Stimulated activated CD4-positive, alpha-beta T cell treated with anti-CD3 and anti-CD28 coated beads, Interleukin-15, amount 100 ng/mL, for 1 hour (primary cell): Measurements from ENCODE around the gene APOBR.
"Not testable (repeated sequence)": the region's sequence is repeated elsewhere in the genome, so short reads cannot be mapped to it uniquely, and the experiment has no call there.

ENCODE experiments used
- DNase-seq, 2 donors: peaks; one replicate each; pipeline ENCODE4 v3.0.0-alpha.2; 2020; ENCODE audit warnings: low read depth in 1 of 2, low spot score in 1 of 2

APOBR gene

DNA sequence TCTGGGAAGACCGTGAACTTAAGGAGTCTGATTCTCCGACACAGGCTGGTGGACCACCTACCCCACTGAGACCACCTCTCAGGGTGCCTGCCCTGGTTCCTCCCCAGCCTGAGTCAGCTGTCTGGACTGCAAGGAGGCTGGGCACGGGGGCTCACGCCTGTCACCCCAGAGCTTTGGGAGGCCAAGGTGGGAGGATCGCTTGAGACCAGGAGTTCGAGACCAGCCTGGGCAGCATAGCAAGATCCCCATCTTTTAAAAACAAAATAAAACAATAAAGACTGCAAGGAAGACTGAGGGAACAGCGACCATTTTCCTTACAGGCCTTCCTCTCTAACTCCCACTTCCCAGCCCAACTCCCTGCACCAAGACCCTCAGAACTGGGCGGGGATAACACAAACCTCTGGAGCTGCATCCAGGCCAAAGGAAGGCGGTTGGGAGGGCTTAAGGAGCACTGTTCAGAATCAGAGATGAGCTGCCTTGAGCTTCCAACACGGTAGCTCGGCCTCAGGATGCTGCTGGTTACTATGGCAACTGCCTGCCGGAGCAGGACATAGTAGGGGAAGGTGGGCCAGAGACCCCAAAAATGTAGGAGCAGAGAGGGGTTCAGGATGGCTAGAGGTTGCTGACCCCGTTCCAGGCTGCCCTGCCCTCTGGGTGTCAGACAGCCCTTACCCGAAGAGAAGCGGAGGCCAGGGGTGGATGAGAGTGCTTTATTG lies 4.4 kb downstream of the APOBR start:
- no peak for DNase-seq

DNA sequence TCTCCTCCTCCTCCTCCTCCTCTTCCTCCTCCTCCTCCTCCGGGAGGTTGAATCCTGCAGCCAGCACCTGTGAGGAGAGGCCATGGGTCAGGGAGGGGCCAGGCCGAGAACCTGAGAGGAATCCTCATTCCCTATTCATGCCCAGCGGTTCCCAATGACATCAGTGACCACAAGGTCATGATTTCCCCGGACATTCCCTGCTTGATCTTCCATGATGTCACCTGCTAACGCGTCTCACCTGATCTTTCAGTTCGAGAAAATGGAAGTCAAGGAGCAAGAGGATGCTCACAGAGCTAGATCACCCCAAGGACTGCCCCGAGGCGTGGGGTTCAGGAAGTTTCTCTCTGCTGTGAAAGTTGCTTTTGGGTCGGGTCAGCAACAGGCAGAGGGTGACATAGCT lies 5.4 kb downstream of the APOBR start:
- no peak for DNase-seq

DNA sequence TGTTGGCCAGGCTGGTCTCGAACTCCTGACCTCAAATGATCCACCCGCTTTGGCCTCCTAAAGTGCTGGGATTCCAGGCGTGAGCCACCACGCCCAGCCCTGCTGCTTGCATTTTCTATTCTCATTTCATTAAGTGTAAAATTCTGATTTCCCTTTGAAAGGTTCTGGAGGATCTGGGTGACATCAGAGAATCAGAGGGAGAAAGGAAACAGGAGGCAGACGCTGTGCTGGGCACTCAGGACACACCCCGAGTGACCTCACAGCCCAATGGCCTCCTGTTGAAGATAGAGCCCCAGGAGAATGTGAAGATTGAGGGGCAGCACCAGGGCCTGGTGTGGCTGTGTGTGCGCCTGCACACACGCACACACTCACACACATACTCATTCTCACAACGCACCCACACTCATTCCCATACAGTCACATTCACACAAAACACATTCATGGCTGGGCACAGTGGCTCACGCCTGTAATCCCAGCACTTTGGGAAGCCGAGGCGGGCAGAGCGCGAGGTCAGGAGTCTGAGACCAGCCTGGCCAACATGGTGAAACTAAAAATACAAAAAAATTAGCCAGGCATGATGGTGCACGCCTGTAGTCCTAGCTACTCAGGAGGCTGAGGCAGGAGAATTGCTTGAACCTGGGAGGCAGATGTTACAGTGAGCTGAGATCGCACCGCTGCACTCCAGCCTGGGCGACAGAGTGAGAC lies 6.2 kb downstream of the APOBR start:
- not testable (repeated sequence) for DNase-seq

DNA sequence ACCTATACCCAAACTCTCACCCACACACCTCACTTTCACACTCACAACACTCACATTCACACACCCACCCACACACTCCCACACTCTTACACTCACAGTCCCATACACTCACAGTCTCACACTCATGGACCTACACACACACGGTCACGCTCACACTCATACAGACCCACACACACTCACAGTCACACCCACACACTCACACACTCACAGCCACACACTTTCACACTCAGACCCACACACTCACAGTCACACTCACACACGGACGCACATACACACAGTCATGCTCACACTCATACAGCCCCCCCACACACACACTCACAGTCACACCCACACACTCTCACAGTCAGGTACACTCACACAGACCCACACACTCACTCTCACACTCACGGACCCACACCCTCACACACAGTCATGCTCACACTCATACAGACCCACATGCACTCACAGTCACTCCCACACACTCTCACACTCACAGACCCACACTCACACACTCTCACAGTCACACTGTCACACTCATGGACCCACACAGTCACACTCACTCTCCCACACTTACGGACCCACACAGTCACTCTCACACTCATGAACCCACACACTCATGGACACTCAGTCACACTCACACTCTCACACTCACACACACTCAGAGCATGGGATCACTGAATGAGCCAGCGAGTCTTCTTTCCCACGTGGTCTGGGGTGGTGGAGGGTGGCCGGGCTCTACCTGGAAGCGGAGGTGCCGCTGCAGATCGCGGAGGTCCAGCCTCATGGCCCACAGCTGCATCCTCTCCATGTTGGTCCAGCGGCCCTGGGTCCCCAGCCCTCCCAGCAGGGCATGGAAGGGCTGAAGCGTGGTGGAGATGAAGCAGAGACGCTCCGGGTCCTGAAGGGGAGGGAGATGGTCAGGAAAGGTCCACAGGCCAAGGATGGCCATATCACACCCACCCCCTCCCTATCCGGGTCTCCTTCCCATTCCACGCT lies 7.1 kb downstream of the APOBR start:
- no peak for DNase-seq

DNA sequence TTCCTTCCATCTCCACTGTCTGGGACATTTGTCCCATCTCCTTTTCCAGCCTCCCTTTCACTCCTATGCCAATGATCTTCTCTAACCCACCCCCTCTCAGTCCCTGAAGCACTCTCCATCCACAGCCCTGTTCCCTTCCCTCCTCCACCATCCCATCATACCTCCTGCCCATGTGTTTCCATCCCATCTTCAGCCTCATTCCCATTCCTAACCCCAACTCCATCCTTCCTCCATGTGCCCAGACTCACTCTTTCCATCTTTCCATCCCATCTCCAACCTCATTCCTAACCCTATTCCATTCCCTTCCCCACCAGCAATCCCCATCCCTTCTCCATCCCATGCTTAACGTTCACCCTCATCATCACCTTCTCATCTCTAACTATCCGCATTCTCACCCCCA lies 7.8 kb downstream of the APOBR start:
- no peak for DNase-seq

DNA sequence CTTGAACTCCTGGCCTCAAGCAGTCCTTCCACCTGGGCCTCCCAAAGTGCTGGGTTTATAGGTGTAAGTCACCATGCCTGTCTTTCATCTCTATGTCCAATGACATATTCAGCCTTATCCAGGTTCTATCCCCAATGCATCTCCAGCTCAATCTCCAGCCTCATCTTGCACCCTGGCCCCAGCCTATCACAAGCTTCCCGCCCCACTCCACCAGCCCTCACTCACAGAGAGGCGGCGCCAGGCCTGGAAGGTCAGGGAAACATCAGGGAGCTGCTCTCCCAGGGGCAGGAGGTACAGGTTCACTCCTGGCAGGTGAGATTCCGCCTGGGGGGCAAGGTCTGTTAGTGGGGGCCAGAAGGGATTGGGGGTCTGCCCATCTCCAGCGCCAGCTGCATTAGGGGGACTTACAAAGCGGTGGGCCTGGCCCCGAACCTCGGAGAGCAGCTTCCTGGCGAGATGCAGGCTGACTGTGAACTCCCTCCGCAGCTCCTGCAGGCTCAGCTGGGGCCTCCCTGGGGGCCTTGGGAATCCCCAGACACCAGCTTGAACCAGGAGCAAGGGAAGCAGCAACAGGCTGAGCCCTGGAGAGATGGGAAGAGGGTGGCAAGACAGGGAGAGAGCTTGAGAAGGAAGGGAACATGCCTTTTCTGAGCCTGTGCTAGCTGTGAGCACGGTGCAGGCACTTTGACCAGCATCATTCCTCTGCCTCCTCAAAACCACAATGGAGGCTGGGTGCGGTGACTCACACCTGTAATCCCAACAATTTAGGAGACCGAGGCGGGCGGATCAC lies 9.2 kb downstream of the APOBR start:
- no peak for DNase-seq

DNA sequence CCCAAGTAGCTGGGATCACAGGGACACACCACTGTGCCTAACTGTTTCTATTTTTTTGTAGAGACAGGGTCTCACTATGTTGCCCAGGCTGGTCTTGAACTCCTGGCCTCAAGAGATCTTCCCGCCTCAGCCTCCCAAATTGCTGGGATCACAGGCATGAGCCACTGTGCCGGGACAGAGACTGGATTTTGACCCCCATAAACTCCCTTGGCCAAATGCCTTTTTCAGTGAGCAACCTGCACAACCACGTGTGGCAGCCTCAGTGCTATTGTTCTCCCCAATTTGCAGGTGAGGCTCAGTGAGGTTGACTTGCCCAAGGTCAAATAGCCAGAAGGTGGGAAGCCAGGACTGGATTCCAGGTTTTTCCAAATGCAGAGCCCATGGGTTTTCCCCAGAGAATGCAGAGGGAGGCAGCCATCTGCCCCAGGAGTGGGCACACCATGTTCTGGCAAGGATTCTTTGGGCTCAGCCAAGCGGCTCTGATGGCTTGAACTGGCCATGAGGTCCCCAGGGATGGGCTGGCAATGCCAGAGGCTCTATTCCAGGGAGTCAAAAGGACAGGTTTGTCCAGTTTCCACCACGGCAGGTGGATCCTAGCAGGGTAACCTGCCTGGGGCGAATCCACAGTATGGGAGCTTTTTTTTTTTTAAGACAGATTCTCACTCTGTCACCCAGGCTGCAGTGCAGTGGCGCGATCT lies 10.4 kb downstream of the APOBR start:
- DNase-seq = no peak

DNA sequence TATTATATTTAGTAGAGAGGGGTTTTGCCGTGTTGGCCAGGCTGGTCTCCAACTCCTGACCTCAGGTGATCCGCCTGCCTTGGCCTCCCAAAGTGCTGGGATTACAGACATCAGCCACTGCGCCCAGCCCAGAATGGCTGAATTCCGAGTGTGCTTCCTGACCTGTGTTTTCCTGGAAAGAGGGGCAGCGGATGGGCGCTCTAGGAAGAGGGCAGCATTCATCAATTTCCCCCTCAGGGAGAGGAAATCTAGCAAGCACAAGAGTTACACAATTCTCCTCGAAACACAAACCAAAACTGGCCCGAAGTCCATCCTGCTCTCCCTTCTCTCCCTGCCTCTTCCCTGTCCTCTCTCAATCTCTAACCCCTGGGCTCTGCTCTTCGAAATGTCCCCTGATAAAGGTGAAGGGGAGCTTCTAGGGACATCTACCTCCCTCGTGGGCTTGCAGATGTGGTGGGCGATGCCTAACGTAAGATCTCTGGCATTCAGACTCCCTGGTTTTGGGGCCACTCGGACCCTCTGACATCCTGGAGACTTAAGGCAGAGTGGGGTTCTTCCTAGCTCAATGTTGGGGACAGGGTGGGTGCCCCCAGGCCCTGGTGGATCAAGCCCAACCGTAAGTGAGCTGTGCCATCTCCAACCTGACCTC lies 11.2 kb downstream of the APOBR start:
- DNase-seq = no peak

DNA sequence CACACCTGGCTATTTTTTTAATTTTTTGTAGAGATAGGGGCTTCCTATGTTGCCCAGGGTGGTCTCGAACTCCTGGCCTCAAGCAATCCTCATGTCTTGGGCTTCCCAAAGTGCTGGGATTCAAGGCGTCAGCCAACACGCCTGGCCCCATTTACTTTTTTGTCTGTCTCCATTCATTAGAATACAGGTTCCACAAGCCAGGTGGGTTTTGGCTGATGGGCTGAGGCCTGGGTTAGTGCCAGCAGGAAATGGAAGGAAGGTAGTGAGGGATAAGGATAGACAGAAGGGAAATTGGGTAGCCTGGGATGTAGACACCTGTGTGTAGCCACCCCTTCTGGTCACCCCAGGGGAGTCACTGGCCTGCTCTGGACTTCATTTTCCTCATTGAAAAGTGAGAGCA lies 16.6 kb downstream of the APOBR start:
- DNase-seq = no peak

DNA sequence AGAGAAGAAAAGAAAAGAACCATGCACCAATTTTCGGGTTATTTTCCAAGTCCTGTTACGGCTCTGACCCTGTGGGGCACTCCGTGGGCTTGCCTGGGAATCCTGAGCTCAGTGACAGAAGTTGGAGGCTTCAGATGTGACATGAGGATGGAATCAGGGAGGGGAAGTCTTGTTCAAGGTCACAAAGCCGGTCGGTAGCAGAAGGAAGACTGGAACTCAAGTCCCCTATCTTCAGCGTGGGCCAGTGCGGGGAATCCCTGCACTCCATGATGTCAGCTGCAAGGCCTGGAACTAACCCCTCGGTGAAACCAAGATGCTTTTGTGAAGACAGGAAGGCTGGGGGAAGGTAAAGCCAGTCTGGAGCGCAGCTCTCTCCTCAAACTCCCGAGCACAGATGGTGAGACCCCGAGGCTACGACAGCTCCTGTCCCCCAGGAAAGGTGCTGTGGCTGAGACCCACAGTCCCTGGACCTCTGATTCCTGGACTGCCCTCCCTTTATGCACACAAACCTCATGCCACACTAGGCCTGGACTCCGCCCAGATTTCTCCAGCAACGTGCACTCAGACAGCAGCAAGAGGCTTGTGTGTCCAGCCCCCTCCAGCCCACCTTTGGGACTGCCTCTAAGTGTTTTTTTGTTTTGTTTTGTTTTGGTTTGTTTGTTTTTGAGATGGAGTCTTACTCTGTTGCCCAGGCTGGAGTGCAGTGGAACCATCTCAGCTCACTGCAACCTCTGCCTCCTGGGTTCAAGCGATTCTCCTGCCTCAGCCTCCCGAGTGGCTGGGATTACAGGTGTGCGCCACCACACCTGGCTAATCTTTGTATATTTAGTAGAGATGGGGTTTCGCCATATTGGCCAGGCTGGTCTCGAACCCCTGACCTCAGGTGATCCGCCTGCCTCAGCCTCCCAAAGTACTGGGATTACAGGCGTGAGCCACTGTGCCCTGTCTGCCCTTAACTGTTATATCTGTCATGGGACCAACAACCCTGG lies 17.7 kb downstream of the APOBR start:
- no peak for DNase-seq

DNA sequence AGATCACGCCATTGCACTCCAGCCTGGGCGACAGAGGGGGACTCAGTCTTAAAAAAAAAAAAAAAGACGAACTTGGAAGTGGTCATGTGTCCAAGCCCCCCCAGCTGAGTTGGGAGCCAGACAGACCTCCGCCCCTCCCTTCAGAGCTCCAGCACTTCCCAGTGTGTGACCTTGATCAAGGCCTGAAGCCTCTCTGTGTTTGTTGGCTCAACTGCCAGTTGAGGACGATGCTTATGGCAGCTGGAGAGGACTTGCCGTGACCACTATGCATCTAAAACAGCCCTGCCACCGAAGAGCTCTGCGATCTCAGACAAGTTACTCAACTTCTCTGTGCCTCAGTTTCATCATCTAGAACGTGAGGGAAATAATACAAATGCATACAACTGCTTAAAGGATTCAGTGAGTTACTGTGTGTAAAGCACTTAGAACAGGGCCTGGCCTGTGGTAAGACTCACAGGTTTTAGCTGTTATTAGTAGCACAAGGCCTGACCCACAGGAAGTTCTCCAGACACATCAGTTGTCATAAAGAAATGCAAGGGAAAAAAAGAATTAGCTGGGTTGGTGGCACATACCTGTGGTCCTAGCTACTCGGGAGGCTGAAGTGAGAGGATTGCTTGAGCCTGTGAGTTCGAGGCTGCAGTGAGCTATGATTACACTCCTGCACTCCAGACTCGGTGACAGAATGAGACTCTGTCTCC lies 19.2 kb downstream of the APOBR start:
- no peak for DNase-seq

DNA sequence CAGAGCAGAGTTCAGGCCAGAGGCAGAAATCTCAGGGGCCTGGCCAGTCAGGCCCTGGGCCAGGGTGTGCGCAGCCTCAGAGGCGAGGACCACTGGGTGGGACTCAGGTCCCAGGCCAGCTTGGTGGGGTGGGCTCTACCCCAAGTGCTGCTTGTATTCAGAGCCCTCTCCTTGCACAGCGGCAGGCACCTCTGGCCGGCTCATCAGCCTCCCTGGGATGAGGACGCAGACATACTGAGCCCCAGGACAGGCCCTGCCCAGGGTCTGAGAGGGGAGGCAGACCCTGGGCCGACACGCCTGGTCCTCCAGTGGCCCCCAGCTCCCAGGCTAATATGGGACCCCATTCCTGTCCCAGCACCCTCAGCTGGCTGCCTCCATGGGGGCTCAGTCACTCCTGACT lies 19.8 kb downstream of the APOBR start:
- DNase-seq = no peak

DNA sequence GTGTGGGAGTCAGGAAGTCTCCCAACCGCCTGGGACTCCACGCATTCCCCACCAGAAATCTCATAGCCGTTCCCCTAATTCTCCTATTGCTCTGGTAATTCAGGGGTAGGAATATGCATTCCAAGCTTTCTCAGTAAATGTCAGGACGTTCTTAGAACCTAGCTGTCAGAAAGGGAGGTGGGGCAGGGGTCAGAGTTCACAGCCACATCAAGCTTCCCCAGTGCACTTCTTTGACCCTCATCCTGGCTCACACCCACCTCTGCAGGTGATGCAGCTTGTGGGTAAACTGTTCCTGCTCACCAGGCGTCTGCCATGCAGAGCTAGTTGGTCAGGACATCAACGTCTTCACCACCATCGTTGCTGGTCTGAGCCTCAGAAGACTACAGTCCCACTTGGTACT lies 26.2 kb downstream of the APOBR start:
- DNase-seq = no peak

DNA sequence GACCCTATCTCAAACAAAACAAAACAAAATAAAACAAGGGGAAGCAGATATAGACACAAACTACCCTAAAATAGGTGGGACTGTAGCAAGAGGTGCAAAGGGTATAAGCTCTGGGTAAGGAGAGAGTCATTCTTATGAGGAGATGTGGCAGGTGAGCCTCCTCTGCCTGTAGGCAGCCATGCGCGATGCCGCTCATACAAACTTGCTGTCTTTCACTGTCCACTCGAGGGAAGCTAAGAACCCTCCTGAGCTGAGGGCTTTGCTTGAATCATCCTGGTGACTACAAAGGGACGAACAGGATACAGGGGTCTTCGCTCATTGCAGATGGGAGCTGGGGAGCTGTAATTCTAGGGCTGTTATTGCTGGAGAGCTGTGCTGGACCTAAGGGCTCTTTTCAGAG lies 27.0 kb downstream of the APOBR start:
- DNase-seq = no peak

DNA sequence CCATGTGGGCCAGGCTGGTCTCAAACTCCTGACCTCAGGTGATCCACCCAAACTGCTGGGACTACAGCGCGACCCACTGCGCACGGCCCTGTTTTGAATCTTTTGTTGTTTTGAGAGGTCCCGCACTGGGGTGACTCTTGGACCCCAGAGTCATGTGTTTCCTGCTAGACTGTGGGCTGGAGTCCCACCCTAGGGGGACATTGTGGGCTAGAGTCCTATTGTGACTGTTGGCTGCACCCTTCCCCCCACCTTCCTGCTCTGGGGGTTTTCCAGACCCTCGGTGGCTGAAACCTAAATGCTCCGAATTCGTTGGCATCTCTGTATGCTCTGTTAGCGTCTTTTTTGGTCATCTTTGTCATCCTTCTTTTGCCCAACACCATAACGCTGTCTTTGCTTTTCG lies 28.3 kb downstream of the APOBR start:
- DNase-seq = no peak

DNA sequence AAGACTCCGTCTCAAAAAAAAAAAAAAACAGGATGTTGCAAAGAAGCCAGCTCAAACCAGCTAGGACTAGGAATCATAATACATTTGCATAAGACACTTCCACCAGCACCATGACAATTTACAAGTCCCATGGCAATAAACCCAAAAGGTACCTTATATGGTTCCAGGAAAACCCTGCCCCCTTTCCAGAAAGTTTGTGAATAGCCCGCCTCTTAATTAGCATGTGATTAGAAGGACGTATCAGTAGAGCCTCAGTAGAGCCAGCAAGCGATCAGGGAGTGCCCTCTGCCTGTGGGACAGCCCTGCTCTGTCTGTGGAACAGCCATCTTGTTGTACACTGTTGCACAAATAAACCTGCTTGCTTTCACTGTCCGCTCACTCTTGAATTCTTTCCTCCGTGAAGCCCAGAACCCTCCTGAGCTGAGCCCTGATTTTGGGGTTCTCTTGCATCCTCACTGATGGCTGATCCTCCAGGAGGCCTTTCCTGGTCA lies 30.3 kb downstream of the APOBR start:
- DNase-seq = no peak

DNA sequence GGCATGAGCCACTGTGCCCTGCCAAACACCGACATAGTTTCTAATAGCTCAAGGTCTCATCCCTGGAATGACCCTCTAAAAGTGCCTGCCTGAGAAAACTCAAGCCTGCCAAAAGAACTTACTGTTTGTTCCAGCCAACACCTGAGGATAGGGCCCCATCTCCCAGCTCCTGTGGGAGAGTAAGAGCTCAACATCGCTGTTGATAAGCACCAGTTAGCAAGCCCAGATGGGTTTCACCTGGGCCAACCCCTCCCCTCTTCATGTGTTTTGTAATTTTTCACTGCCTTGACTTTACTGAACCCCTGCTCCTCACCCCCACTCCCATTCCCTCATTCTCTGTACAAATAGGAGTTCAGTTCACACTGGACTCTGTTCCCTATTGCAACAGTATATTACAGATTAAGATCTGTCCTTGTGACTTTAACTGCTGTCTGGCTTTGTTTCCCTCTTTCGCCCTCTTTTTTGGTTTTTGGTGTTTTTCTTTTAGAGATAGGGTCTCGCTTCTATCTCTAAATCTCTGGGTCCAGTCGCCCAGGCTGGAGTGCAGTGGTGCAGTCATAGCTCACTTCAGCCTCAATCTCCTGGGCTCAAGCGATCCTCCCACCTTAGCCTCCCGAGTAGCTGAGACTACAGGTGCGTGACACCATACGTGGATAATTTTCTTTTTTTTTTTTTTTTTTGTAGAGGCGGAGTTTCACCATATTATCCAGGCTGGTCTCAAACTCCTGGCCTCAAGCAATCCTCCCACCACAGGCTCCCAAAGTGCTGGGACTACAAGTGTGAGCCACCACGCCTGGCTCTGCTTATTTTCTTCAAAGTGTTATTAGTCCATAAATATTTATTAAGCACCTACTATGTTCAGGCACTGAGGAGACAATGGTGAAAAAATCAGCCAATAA lies 32.0 kb downstream of the APOBR start:
- no peak for DNase-seq
